Smooth muscle cell (in vitro differentiated cells): ENCODE data around the gene GLRX. TPM values are rescaled to one million over a fixed set of nuclear protein-coding genes. Genes with fewer than 3 reads are reported as not detected.

Source experiments
- DNase-seq: peaks from one replicate; lab custom pipeline; 2025; ENCODE audit not compliant: unreplicated experiment; lab: John Stamatoyannopoulos, UW
- H2AFZ ChIP-seq: fragments of 200-600 bp; sonication (generic); 2 replicates; pipeline ENCODE4 v1.6.0; 2016; ENCODE audit warnings: antibody characterized with exemption, low read depth, mild to moderate bottlenecking
- H3F3A ChIP-seq: fragments of 200-600 bp; sonication (generic); 2 replicates; pipeline ENCODE4 v1.6.0; 2017; ENCODE audit warnings: antibody characterized with exemption, low read depth
- H3K27ac ChIP-seq: fragments of 200-600 bp; sonication (generic); 2 replicates; pipeline ENCODE4 v1.5.1; 2016; ENCODE audit warnings: low read depth, mild to moderate bottlenecking
- H3K27me3 ChIP-seq: fragments of 200-600 bp; sonication (generic); 2 replicates; pipeline ENCODE4 v1.6.1; 2016; ENCODE audit warnings: low read depth, mild to moderate bottlenecking
- H3K36me3 ChIP-seq: fragments of 200-600 bp; sonication (generic); 2 replicates; pipeline ENCODE4 v1.5.1; 2016; ENCODE audit warnings: low read depth
- H3K4me1 ChIP-seq: fragments of 200-600 bp; sonication (generic); 2 replicates; pipeline ENCODE4 v1.5.1; 2016; ENCODE audit warnings: low read depth
- H3K4me2 ChIP-seq: fragments of 200-600 bp; sonication (generic); 2 replicates; pipeline ENCODE4 v1.6.0; 2016; ENCODE audit warnings: mild to moderate bottlenecking
- H3K4me3 ChIP-seq: fragments of 200-600 bp; sonication (generic); 2 replicates; pipeline ENCODE4 v1.5.1; 2016; ENCODE audit warnings: mild to moderate bottlenecking
- H3K79me2 ChIP-seq: fragments of 200-600 bp; sonication (generic); 2 replicates; pipeline ENCODE4 v1.6.0; 2016; ENCODE audit warnings: low read depth, mild to moderate bottlenecking
- H3K9ac ChIP-seq: fragments of 200-600 bp; sonication (generic); 2 replicates; pipeline ENCODE4 v1.6.0; 2016; ENCODE audit warnings: low read depth
- H3K9me3 ChIP-seq: fragments of 200-600 bp; sonication (generic); replicated peaks from 2 replicates; pipeline ENCODE4 v1.5.1; 2016; ENCODE audit warnings: low read depth
- H4K20me1 ChIP-seq: fragments of 200-600 bp; sonication (generic); 2 replicates; pipeline ENCODE4 v1.6.0; 2016; ENCODE audit warnings: low read depth
- WGBS: methylation state at CpG from one replicate; pipeline ENCODE4 v1.1.7; 2016; ENCODE audit warnings: low lambda C conversion rate; 5-methylcytosine and 5-hydroxymethylcytosine counted together
- polyA plus RNA-seq: library from polyadenylated mRNA; unstranded; fragments of >200 nt; fragmentation: Nextera tagmentation; extraction: Ambion mirVana; gene quantifications from 2 replicates; pipeline ENCODE4 v1.2.1, GENCODE V29; 2016
- total RNA-seq: library from RNA; depleted of rRNA; stranded (reverse); fragments of >200 nt; gene quantifications from 2 replicates; pipeline ENCODE4 v1.2.3, GENCODE V29; 2014
- TF ChIP-seq, protein P1 (sequence below): fragments of 200-600 bp; sonication (generic); IDR thresholded peaks from 2 replicates; pipeline ENCODE4 v1.5.1; 2017; ENCODE audit warnings: borderline replicate concordance, mild to moderate bottlenecking, antibody characterized with exemption; ENCODE audit not compliant: insufficient read depth, poor library complexity, severe bottlenecking

GLRX gene
- total and polyA plus RNA-seq, 2 experiments from 2014 or later = 50.8 to 95.7 TPM

DNA sequence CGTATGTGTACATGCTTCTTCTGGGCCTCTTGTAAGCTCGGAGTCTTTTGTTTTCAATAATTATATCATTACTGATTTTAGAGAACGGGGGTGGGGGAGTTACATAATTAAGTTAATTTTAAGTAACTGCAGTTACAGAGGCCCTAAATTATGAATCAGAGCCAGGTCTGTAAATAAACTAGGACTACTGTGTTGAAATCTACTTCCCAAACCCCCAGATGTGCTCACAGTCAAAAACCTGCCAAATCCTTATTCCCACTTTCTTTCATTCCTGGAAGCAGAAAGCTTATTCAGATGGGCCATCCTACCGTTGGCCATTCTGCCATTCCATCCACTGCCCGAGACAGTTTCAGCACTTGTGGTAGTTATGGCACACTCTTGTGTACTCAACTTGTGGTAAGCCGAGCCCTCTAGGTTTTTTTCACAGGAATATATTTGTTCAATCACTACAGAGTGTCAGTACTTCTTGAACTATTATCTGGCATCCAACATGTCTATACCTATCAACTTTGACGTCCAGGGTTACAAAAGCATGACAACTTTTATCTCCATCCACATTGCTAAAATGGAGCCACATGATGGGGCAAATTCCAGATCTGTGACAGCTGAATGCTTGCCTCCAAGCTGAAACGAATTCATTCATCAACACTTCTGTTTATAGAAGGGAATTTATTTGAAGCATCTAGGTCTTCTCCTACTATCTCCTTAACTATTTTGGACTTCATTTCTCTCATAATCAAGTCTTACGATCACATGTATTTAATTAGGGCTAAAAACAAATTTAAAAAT is 37.8 kb downstream of the GLRX start:
- Histone ChIP-seq H3K4me3 (no peak overlapping the region), H3K9ac (no peak overlapping the region), H2AFZ (no peak overlapping the region), H3K27ac (no peak overlapping the region), H4K20me1 (no peaks in the 10 kb centered on the region), H3K27me3 (no peaks in the 10 kb centered on the region), H3K9me3 (no peaks in the 10 kb centered on the region), H3F3A (no peaks in the 10 kb centered on the region), H3K4me1 (no peaks in the 10 kb centered on the region), H3K4me2 (no peak overlapping the region), H3K36me3 (peaks cover 9% of the 10 kb centered on the region), H3K79me2 (peaks cover 5% of the 10 kb centered on the region)
- TF ChIP-seq, protein P1, sequence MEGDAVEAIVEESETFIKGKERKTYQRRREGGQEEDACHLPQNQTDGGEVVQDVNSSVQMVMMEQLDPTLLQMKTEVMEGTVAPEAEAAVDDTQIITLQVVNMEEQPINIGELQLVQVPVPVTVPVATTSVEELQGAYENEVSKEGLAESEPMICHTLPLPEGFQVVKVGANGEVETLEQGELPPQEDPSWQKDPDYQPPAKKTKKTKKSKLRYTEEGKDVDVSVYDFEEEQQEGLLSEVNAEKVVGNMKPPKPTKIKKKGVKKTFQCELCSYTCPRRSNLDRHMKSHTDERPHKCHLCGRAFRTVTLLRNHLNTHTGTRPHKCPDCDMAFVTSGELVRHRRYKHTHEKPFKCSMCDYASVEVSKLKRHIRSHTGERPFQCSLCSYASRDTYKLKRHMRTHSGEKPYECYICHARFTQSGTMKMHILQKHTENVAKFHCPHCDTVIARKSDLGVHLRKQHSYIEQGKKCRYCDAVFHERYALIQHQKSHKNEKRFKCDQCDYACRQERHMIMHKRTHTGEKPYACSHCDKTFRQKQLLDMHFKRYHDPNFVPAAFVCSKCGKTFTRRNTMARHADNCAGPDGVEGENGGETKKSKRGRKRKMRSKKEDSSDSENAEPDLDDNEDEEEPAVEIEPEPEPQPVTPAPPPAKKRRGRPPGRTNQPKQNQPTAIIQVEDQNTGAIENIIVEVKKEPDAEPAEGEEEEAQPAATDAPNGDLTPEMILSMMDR = no peak
- no peak for DNase-seq
- WGBS = 92% methylated on average over 9 of the region's 9 CpGs

DNA sequence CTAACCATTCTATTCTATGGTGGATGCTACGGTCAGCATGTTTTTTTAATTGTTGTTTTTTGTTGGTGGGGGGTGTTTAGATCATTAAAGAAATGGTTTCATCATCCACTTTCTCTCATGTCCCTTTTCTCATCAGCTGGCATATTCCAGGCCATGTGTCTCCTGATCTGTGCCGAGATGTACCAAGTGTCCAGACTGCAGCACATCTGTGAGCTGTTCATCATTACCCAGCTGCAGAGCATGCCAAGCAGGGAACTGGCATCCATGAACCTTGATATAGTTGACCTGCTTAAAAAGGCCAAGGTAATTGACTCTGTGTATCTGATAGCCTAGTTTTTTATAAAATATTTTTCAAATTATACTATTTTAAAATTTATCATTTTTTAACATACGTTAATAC is 38.9 kb downstream of the GLRX start:
- peaks cover 10% of the 10 kb centered on the region for H3F3A ChIP-seq
- no peak overlapping the region for H3K4me3 ChIP-seq
- no peaks in the 10 kb centered on the region for H4K20me1 ChIP-seq
- WGBS = 96% methylated on average over 3 of the region's 3 CpGs
- peaks cover 9% of the 10 kb centered on the region for H3K36me3 ChIP-seq
- H2AFZ ChIP-seq = no peak overlapping the region
- H3K27me3 ChIP-seq = no peaks in the 10 kb centered on the region
- H3K9ac ChIP-seq = no peak overlapping the region
- no peaks in the 10 kb centered on the region for H3K9me3 ChIP-seq
- TF ChIP-seq, protein P1 = no peak
- peaks cover 8% of the 10 kb centered on the region for H3K4me1 ChIP-seq
- no peak overlapping the region for H3K4me2 ChIP-seq
- H3K79me2 ChIP-seq = peaks cover 5% of the 10 kb centered on the region
- no peak overlapping the region for H3K27ac ChIP-seq
- no peak for DNase-seq

GRCh38 chr5:95782181-95782580 is 40.3 kb downstream of the GLRX start:
- 80% methylated on average over 4 of the region's 4 CpGs for WGBS
- Histone ChIP-seq H2AFZ (no peak overlapping the region), H3K4me3 (no peak overlapping the region), H3K9me3 (no peaks in the 10 kb centered on the region), H3K27me3 (no peaks in the 10 kb centered on the region), H4K20me1 (no peaks in the 10 kb centered on the region), H3K4me2 (no peak overlapping the region), H3K4me1 (peaks cover 8% of the 10 kb centered on the region), H3K36me3 (peaks cover 9% of the 10 kb centered on the region), H3K27ac (peak overlapping the region; percentile 29), H3K79me2 (peaks cover 5% of the 10 kb centered on the region), H3K9ac (no peak overlapping the region), H3F3A (peaks cover 12% of the 10 kb centered on the region)
- no peak for DNase-seq
- TF ChIP-seq, protein P1 = no peak
